Mammary epithelial cell (primary cell): ENCODE data around the gene GPN1.

ENCODE experiments used
- CTCF ChIP-seq, 2 donors: IDR thresholded peaks in 1 of 2; conservative IDR thresholded peaks in 1 of 2; 2 replicates each; pipeline ENCODE4 v1.5.1; 2011 to 2012; ENCODE audit warnings: inconsistent platforms in 2 of 2, low read length in 2 of 2, mild to moderate bottlenecking in 2 of 2, control low read depth in 1 of 2, low read depth in 1 of 2; ENCODE audit not compliant: insufficient read depth in 1 of 2; ENCODE audit errors: extremely low read depth in 1 of 2
- EZH2 ChIP-seq: IDR thresholded peaks from 2 replicates; pipeline ENCODE4 v1.6.1; 2012; ENCODE audit warnings: low read length, inconsistent platforms, borderline replicate concordance

DNA sequence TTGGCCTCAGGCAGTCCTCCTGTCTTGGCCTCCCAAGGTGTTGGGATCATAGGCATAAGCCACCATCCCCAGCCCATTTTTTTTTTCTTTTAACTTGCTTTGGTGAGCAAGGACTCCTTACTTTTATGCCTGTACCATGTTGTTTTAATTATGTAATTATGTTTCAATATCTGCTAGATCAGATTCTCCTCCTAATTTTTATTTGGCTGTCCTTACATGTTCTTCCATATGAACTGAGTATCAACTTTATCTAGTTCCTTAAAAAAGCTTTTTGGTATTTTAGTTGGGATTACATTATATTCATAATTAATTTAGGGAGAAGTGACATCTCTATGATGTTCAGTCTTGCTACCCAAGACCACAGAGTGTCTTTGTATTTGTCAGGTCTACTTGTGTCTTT lies 16.3 kb downstream of the GPN1 start:
- TF ChIP-seq CTCF (conservative IDR thresholded peaks at IDR 0.05 in 1 of 2, IDR thresholded peaks at IDR 0.05 in 1 of 2; ENCODE audit: extremely low read depth in 1 of 2, insufficient read depth in 1 of 2, low read depth in 1 of 2, low read length in 2 of 2), result no peak
- no peak for TF ChIP-seq EZH2
